ENCODE results near the gene CELA3B. TPM values are rescaled to one million over a fixed set of nuclear protein-coding genes. Genes with fewer than 3 reads are reported as not detected.
A peak's percentile ranks its signal among the peaks of the same experiment; 100 is the strongest.

CELA3B gene
- total RNA-seq, 3 donors from 2014 or later (not counting 1 experiment from before 2014, with no cell fraction given): not detected

- Mint-ChIP-seq H3K4me3 (no peak overlapping the region), H3K27ac (peak overlapping the region; percentile 95 to 96), H3K27me3 (ENCODE audit: low read depth in 2 of 2) (no peaks in the 10 kb centered on the region), H3K36me3 (no peaks in the 10 kb centered on the region), H3K4me1 (peaks cover 34 to 39% of the 10 kb centered on the region in 2 donors), H3K9me3 (no peaks in the 10 kb centered on the region)
- Histone ChIP-seq H3K36me3 (ENCODE audit: control insufficient read depth, insufficient read depth, low read length) (no peaks in the 10 kb centered on the region), H3K27me3 (ENCODE audit: control insufficient read depth, insufficient read depth, low read length) (no peaks in the 10 kb centered on the region), H3K9me3 (ENCODE audit: control insufficient read depth, insufficient read depth, low read length) (no peaks in the 10 kb centered on the region), H3K27ac (ENCODE audit: low read length) (peak overlapping the region; percentile 48), H3K4me1 (ENCODE audit: control insufficient read depth, insufficient read depth, low read length) (peaks cover 41% of the 10 kb centered on the region), H3K4me3 (ENCODE audit: low read length) (no peak overlapping the region)
- ATAC-seq: no peak
- DNase-seq: no peak
- TF ChIP-seq CTCF (IDR thresholded peaks at IDR 0.05): no peak
- intact Hi-C loops (cut with micrococcal nuclease): no loop called here
- 90% methylated on average over 5 of the region's 5 CpGs for WGBS (ENCODE audit: insufficient coverage)
Measured at GRCh38 chr1:22038036-22038435, 61.2 kb downstream of the CELA3B start.

Other genes with a start within 250 kb of the CELA3B start
- gene USP48, start 193.9 kb upstream of the CELA3B start, total RNA-seq: 100 to 1,000 TPM in 1 of 3 donors, 10 to 100 TPM in 2; 71.4 to 127 (median 90.5) TPM
- 1 to 10 TPM; 2.8 to 3.9 (median 3.6) TPM for gene LDLRAD2, start 164.8 kb upstream of the CELA3B start, total RNA-seq
- under 1 TPM; 0.54 to 0.93 (median 0.90) TPM for gene HSPG2, start 39.7 kb upstream of the CELA3B start, total RNA-seq
- not detected for gene CELA3A, start 24.6 kb downstream of the CELA3B start, total RNA-seq
- 100 to 1,000 TPM; 454 to 470 (median 463) TPM for gene CDC42, start 75.7 kb downstream of the CELA3B start, total RNA-seq
- not detected for gene WNT4, start 166.1 kb downstream of the CELA3B start, total RNA-seq